GM19468 (cell line): ENCODE results near the gene SMIM35.

Experiments used
- ATAC-seq: cut with Tn5 transposase; IDR thresholded peaks from one replicate; pipeline ENCODE4 v1.9.1; 2021; ENCODE audit warnings: mild to moderate bottlenecking, moderate library complexity, moderate number of reproducible peaks; ENCODE audit not compliant: unreplicated experiment; ENCODE audit errors: extremely low read depth

SMIM35 gene

GRCh38 chr11:117972044-117972443 is 114.7 kb downstream of the SMIM35 start:
- no peak for ATAC-seq

- ATAC-seq = no peak
Observed at GRCh38 chr11:117970400-117971024, 116.3 kb downstream of the SMIM35 start.

GRCh38 chr11:117969160-117969991 is 117.4 kb downstream of the SMIM35 start:
- no peak for ATAC-seq

GRCh38 chr11:117966908-117967307 is 119.9 kb downstream of the SMIM35 start:
- ATAC-seq = no peak

GRCh38 chr11:117962826-117963225 is 123.9 kb downstream of the SMIM35 start:
- ATAC-seq = no peak

GRCh38 chr11:117961896-117962295 is 124.9 kb downstream of the SMIM35 start:
- no peak for ATAC-seq

GRCh38 chr11:117960406-117960805 is 126.4 kb downstream of the SMIM35 start:
- no peak for ATAC-seq

GRCh38 chr11:117959438-117960149 is 127.2 kb downstream of the SMIM35 start:
- no peak for ATAC-seq

- no peak for ATAC-seq
Observed at GRCh38 chr11:117958949-117959348, 127.8 kb downstream of the SMIM35 start.
